MCF 10A (cell line): ENCODE results near the gene ZFHX2. TPM values are rescaled to one million over a fixed set of nuclear protein-coding genes. Genes with fewer than 3 reads are reported as not detected.

Source experiments
- BruUV-seq: library from RNA; stranded (reverse); fragments of 400-500 nt; replicated peaks from 2 replicates; lab custom pipeline; 2021; lab: Mats Ljungman, UMichigan
- CTCF ChIA-PET: fragments of 300-600 bp; sonication (Branson Sonifier 250); formaldehyde crosslinking; extraction: SDS; loops from one replicate; lab custom pipeline; 2021; ENCODE audit warnings: antibody characterized with exemption, inconsistent platforms; lab: Yijun Ruan, JAX
- POLR2A ChIA-PET: fragments of 300-600, 350-650 bp; sonication (Branson Sonifier 250); formaldehyde crosslinking; extraction: SDS; loops from one replicate; lab custom pipeline; 2020; ENCODE audit warnings: antibody characterized with exemption, inconsistent platforms; lab: Yijun Ruan, JAX
- DNase-seq: peaks from one replicate; pipeline ENCODE4 v3.0.0-alpha.2; 2018; ENCODE audit not compliant: unreplicated experiment
- H3K27ac Mint-ChIP-seq: one replicate; pipeline ENCODE4 v1.8.0; 2022; ENCODE audit warnings: mild to moderate bottlenecking, low read depth, mixed read lengths; ENCODE audit not compliant: unreplicated experiment
- H3K27me3 Mint-ChIP-seq: one replicate; pipeline ENCODE4 v1.8.0; 2022; ENCODE audit warnings: mixed read lengths; ENCODE audit not compliant: insufficient read depth, unreplicated experiment
- H3K36me3 Mint-ChIP-seq: one replicate; pipeline ENCODE4 v1.8.0; 2022; ENCODE audit warnings: mild to moderate bottlenecking, moderate library complexity, mixed read lengths; ENCODE audit not compliant: insufficient read depth, unreplicated experiment
- H3K4me1 Mint-ChIP-seq: one replicate; pipeline ENCODE4 v1.8.0; 2022; ENCODE audit warnings: mixed read lengths; ENCODE audit not compliant: insufficient read depth, unreplicated experiment
- H3K4me3 Mint-ChIP-seq: one replicate; pipeline ENCODE4 v1.8.0; 2022; ENCODE audit warnings: mild to moderate bottlenecking, moderate library complexity, mixed read lengths; ENCODE audit not compliant: unreplicated experiment
- H3K9me3 Mint-ChIP-seq: one replicate; pipeline ENCODE4 v1.8.0; 2022; ENCODE audit warnings: mixed read lengths; ENCODE audit not compliant: unreplicated experiment
- CTCF ChIP-seq: fragments of 200-600 bp; IDR thresholded peaks from one replicate; pipeline ENCODE4 v1.8.0; 2022; ENCODE audit warnings: antibody characterized with exemption, mild to moderate bottlenecking; ENCODE audit not compliant: unreplicated experiment
- intact Hi-C: fragments of 100-400 bp; cut with micrococcal nuclease; formaldehyde crosslinking; loops from 2 replicates; pipeline ENCODE4 v1.14.1; 2022
- total RNA-seq: library from RNA; stranded (reverse); gene quantifications from 2 replicates; pipeline ENCODE4 v1.2.3, GENCODE V29; 2022

Gene ZFHX2
- total RNA-seq, 1 experiment from 2014 or later, result 1.8 TPM

- ChIA-PET CTCF (interaction anchor here (0.8 to 13.0 kb wide), 4 partner anchors 10 to 73 kb away, joined by 4 to 247 read pairs (median 5); partner anchors contain the start of gene THTPA), POLR2A (no interaction called here)
- Mint-ChIP-seq H3K4me1 (no peaks in the 10 kb centered on the region), H3K27ac (no peak overlapping the region), H3K36me3 (peaks cover 44% of the 10 kb centered on the region), H3K4me3 (no peak overlapping the region), H3K27me3 (no peaks in the 10 kb centered on the region), H3K9me3 (no peaks in the 10 kb centered on the region)
- intact Hi-C loops, result no loop called here
- no peak for DNase-seq
- TF ChIP-seq CTCF, result no peak
- no TSS peak for BruUV-seq
Measured at GRCh38 chr14:23486036-23486435, 65.5 kb downstream of the ZFHX2 start.

- no peak overlapping the region for H3K27ac Mint-ChIP-seq
- intact Hi-C loops, result no loop called here
- H3K4me1 Mint-ChIP-seq, result no peaks in the 10 kb centered on the region
- no peak for DNase-seq
- no peak overlapping the region for H3K4me3 Mint-ChIP-seq
- no TSS peak for BruUV-seq
- no peaks in the 10 kb centered on the region for H3K27me3 Mint-ChIP-seq
- ChIA-PET CTCF (interaction anchor here (0.6 to 13.0 kb wide), 7 partner anchors 9 to 190 kb away, joined by 3 to 247 read pairs (median 4); partner anchors contain the start of gene THTPA), POLR2A (no interaction called here)
- peaks cover 52% of the 10 kb centered on the region for H3K36me3 Mint-ChIP-seq
- H3K9me3 Mint-ChIP-seq, result no peaks in the 10 kb centered on the region
- no peak for TF ChIP-seq CTCF
Measured at GRCh38 chr14:23485326-23485725, 66.2 kb downstream of the ZFHX2 start.

GRCh38 chr14:23483236-23483854 is 68.2 kb downstream of the ZFHX2 start:
- peak; percentile 31 for TF ChIP-seq CTCF
- Mint-ChIP-seq H3K4me1 (no peaks in the 10 kb centered on the region), H3K27me3 (no peaks in the 10 kb centered on the region), H3K36me3 (peaks cover 55% of the 10 kb centered on the region), H3K4me3 (no peak overlapping the region), H3K27ac (no peak overlapping the region), H3K9me3 (no peaks in the 10 kb centered on the region)
- DNase-seq, result peak; percentile 2
- intact Hi-C loops, result no loop called here
- BruUV-seq, result no TSS peak
- ChIA-PET CTCF (interaction anchor here (13.0 kb wide), 1 partner anchor 76 kb away, joined by 247 read pairs; the partner anchor contains the start of gene THTPA), POLR2A (no interaction called here)

- no peaks in the 10 kb centered on the region for H3K9me3 Mint-ChIP-seq
- peaks cover 55% of the 10 kb centered on the region for H3K36me3 Mint-ChIP-seq
- H3K4me1 Mint-ChIP-seq, result no peaks in the 10 kb centered on the region
- ChIA-PET CTCF (interaction anchor here (0.7 to 13.0 kb wide), 5 partner anchors 12 to 77 kb away, joined by 3 to 247 read pairs (median 4); partner anchors contain the start of gene THTPA), POLR2A (interaction anchor here (1.0 kb wide), 2 partner anchors 12 to 85 kb away, joined by 3 read pairs; partner anchors contain the start of gene AP1G2)
- intact Hi-C loops, result no loop called here
- H3K4me3 Mint-ChIP-seq, result no peak overlapping the region
- no peak for TF ChIP-seq CTCF
- H3K27me3 Mint-ChIP-seq, result no peaks in the 10 kb centered on the region
- H3K27ac Mint-ChIP-seq, result no peak overlapping the region
- no TSS peak for BruUV-seq
- no peak for DNase-seq
Measured at GRCh38 chr14:23482823-23483148, 68.8 kb downstream of the ZFHX2 start.
